Activated B cell treated with CpG ODN at 0.5 μM for 24 hours (primary cell): ENCODE results near the gene CAMKMT. TPM values are rescaled to one million over a fixed set of nuclear protein-coding genes. Genes with fewer than 3 reads are reported as not detected.

ENCODE experiments used
- ATAC-seq: fragments of 200-7000 bp; cut with Tn5 transposase; one replicate; pipeline ENCODE4 v1.10.0; 2021; ENCODE audit warnings: low read depth, mild to moderate bottlenecking, moderate library complexity
- CTCF ChIA-PET: fragments of 350-600 bp; sonication (Branson Sonifier 250); formaldehyde crosslinking; loops from one replicate; lab custom pipeline; 2021; ENCODE audit warnings: antibody characterized with exemption; lab: Charles Lee
- POLR2A ChIA-PET: fragments of 350-600 bp; sonication (Branson Sonifier 250); formaldehyde crosslinking; loops from one replicate; lab custom pipeline; 2021; ENCODE audit warnings: antibody characterized with exemption; lab: Charles Lee
- DNase-seq: peaks from one replicate; pipeline ENCODE4 v3.0.0; 2022
- H3K27ac Mint-ChIP-seq: one replicate; pipeline ENCODE4 v1.8.0; 2020; ENCODE audit warnings: mixed read lengths
- H3K27me3 Mint-ChIP-seq: one replicate; pipeline ENCODE4 v1.8.0; 2021; ENCODE audit warnings: mixed read lengths
- H3K36me3 Mint-ChIP-seq: one replicate; pipeline ENCODE4 v1.8.0; 2021; ENCODE audit warnings: low read depth, mixed read lengths
- H3K4me1 Mint-ChIP-seq: one replicate; pipeline ENCODE4 v1.8.0; 2021; ENCODE audit warnings: mixed read lengths
- H3K4me3 Mint-ChIP-seq: one replicate; pipeline ENCODE4 v1.8.0; 2020; ENCODE audit warnings: mild to moderate bottlenecking, mixed read lengths
- H3K9me3 Mint-ChIP-seq: one replicate; pipeline ENCODE4 v1.8.0; 2020; ENCODE audit warnings: mixed read lengths
- CTCF ChIP-seq: fragments of 200-600 bp; IDR thresholded peaks from one replicate; pipeline ENCODE4 v1.8.0; 2022; ENCODE audit warnings: antibody characterized with exemption, mild to moderate bottlenecking
- intact Hi-C: fragments of 100-400 bp; cut with micrococcal nuclease; formaldehyde crosslinking; loops from one replicate; pipeline ENCODE4 v1.15.1; 2024
- total RNA-seq: library from RNA; stranded (reverse); gene quantifications from 2 replicates; pipeline ENCODE4 v1.2.3, GENCODE V29; 2022

Gene CAMKMT
- total RNA-seq, 1 donor from 2014 or later, result 21.2 TPM

GRCh38 chr2:44560941-44561340 is 199.2 kb downstream of the CAMKMT start:
- TF ChIP-seq CTCF, result no peak
- Mint-ChIP-seq H3K9me3 (no peaks in the 10 kb centered on the region), H3K27ac (no peak overlapping the region), H3K4me3 (no peak overlapping the region), H3K36me3 (no peaks in the 10 kb centered on the region), H3K27me3 (no peaks in the 10 kb centered on the region), H3K4me1 (peaks cover 10% of the 10 kb centered on the region)
- DNase-seq, result no peak
- no peak for ATAC-seq
- ChIA-PET CTCF (interaction anchor here (0.5 to 5.9 kb wide), 6 partner anchors 11 to 396 kb away, joined by 3 to 79 read pairs (median 3); no protein-coding TSS in a partner anchor), POLR2A (no interaction called here)
- intact Hi-C loops, result loop anchor here (1.0 kb wide), 1 partner anchor 394 kb away; no protein-coding TSS in a partner anchor

- no peak for TF ChIP-seq CTCF
- Mint-ChIP-seq H3K36me3 (no peaks in the 10 kb centered on the region), H3K4me3 (no peak overlapping the region), H3K27me3 (no peaks in the 10 kb centered on the region), H3K4me1 (peaks cover 5% of the 10 kb centered on the region), H3K9me3 (no peaks in the 10 kb centered on the region), H3K27ac (no peak overlapping the region)
- POLR2A ChIA-PET, result no interaction called here
- DNase-seq, result no peak
- intact Hi-C loops, result no loop called here
- CTCF ChIA-PET, result interaction anchor here (5.9 kb wide), 1 partner anchor 394 kb away, joined by 79 read pairs; no protein-coding TSS in a partner anchor
- ATAC-seq, result no peak
These were observed 201.0 kb downstream of the CAMKMT start for GRCh38 chr2:44562737-44563136.

- Mint-ChIP-seq H3K36me3 (no peaks in the 10 kb centered on the region), H3K27me3 (no peaks in the 10 kb centered on the region), H3K4me1 (no peaks in the 10 kb centered on the region), H3K27ac (no peak overlapping the region), H3K4me3 (no peak overlapping the region), H3K9me3 (no peaks in the 10 kb centered on the region)
- ChIA-PET POLR2A (no interaction called here), CTCF (interaction anchor here (1.1 kb wide), 1 partner anchor 392 kb away, joined by 3 read pairs; no protein-coding TSS in a partner anchor)
- intact Hi-C loops, result no loop called here
- DNase-seq (no peak), ATAC-seq (no peak)
- no peak for TF ChIP-seq CTCF
These were observed 203.0 kb downstream of the CAMKMT start for GRCh38 chr2:44564752-44565151.

GRCh38 chr2:44566059-44566458 is 204.3 kb downstream of the CAMKMT start:
- Mint-ChIP-seq H3K9me3 (no peaks in the 10 kb centered on the region), H3K27me3 (no peaks in the 10 kb centered on the region), H3K4me3 (no peak overlapping the region), H3K4me1 (no peaks in the 10 kb centered on the region), H3K27ac (no peak overlapping the region), H3K36me3 (no peaks in the 10 kb centered on the region)
- no peak for DNase-seq
- POLR2A ChIA-PET, result no interaction called here
- CTCF ChIA-PET, result no interaction called here
- no peak for TF ChIP-seq CTCF
- intact Hi-C loops, result no loop called here
- no peak for ATAC-seq

GRCh38 chr2:44569491-44569890 is 207.7 kb downstream of the CAMKMT start:
- intact Hi-C loops, result no loop called here
- no peaks in the 10 kb centered on the region for H3K27me3 Mint-ChIP-seq
- H3K36me3 Mint-ChIP-seq, result no peaks in the 10 kb centered on the region
- no peak for TF ChIP-seq CTCF
- POLR2A ChIA-PET, result interaction anchor here (1.1 kb wide), 1 partner anchor 14 kb away, joined by 3 read pairs; no protein-coding TSS in a partner anchor
- DNase-seq (no peak), ATAC-seq (no peak)
- no peaks in the 10 kb centered on the region for H3K9me3 Mint-ChIP-seq
- H3K27ac Mint-ChIP-seq, result no peak overlapping the region
- CTCF ChIA-PET, result no interaction called here
- H3K4me3 Mint-ChIP-seq, result no peak overlapping the region
- H3K4me1 Mint-ChIP-seq, result no peaks in the 10 kb centered on the region
